OCI-LY7 (cell line): ENCODE measurements around the gene ANKRD44. TPM values are rescaled to one million over a fixed set of nuclear protein-coding genes. Genes with fewer than 3 reads are reported as not detected.

Experiments used
- BruUV-seq: library from RNA; stranded (reverse); fragments of 400-500 nt; replicated peaks from 2 replicates; lab custom pipeline; 2021; lab: Mats Ljungman, UMichigan
- CTCF ChIA-PET: fragments of 300-600 bp; sonication (Branson Sonifier 250); formaldehyde crosslinking; loops from one replicate; lab custom pipeline; 2022; ENCODE audit warnings: antibody characterized with exemption; ENCODE audit not compliant: unreplicated experiment; lab: Charles Lee
- POLR2A ChIA-PET: fragments of 300-600 bp; sonication (Branson Sonifier 250); formaldehyde crosslinking; loops from one replicate; lab custom pipeline; 2022; ENCODE audit warnings: antibody characterized with exemption; lab: Charles Lee
- DNase-seq: peaks from one replicate; pipeline ENCODE4 v3.0.0-alpha.2; 2015; ENCODE audit warnings: low spot score
- H2AFZ ChIP-seq: fragments of 200-600 bp; sonication (generic), shearing (Covaris generic); 2 replicates; pipeline ENCODE4 v1.6.1; 2014; ENCODE audit warnings: mild to moderate bottlenecking, antibody characterized with exemption, low read length, moderate library complexity
- H3K27ac ChIP-seq: fragments of 200-600 bp; sonication (generic); 2 replicates; pipeline ENCODE4 v1.5.1; 2014; ENCODE audit warnings: mixed run types, low read depth, mild to moderate bottlenecking, moderate library complexity, low read length, inconsistent platforms; ENCODE audit not compliant: poor library complexity, severe bottlenecking
- H3K36me3 ChIP-seq: fragments of 200-600 bp; sonication (generic); 2 replicates; pipeline ENCODE4 v1.6.1; 2014; ENCODE audit warnings: mild to moderate bottlenecking, antibody characterized with exemption, low read length, moderate library complexity, mixed read lengths; ENCODE audit not compliant: insufficient read depth
- H3K4me1 ChIP-seq: fragments of 200-600 bp; sonication (generic); 2 replicates; pipeline ENCODE4 v1.5.1; 2014; ENCODE audit warnings: mild to moderate bottlenecking, low read length; ENCODE audit not compliant: insufficient read depth, poor library complexity, severe bottlenecking
- H3K4me2 ChIP-seq: fragments of 200-600 bp; sonication (generic); 2 replicates; pipeline ENCODE4 v1.6.1; 2014; ENCODE audit warnings: mild to moderate bottlenecking, low read length
- H3K4me3 ChIP-seq: fragments of 200-600 bp; sonication (generic); 2 replicates; pipeline ENCODE4 v1.5.1; 2014; ENCODE audit warnings: mild to moderate bottlenecking, low read depth, low read length; ENCODE audit not compliant: poor library complexity, severe bottlenecking
- H3K79me2 ChIP-seq: fragments of 200-600 bp; sonication (generic); 2 replicates; pipeline ENCODE4 v1.6.1; 2016; ENCODE audit warnings: low read depth, mild to moderate bottlenecking, low read length, moderate library complexity, mixed read lengths; ENCODE audit not compliant: insufficient read depth
- H3K9me2 ChIP-seq: fragments of 200-600 bp; sonication (generic); 2 replicates; pipeline ENCODE4 v1.6.1; 2016; ENCODE audit warnings: mild to moderate bottlenecking, low read length, mixed read lengths; ENCODE audit not compliant: insufficient read depth
- H3K9me3 ChIP-seq: fragments of 200-600 bp; sonication (generic); 2 replicates; pipeline ENCODE4 v1.6.1; 2014; ENCODE audit warnings: mild to moderate bottlenecking, mixed run types, low read length, mixed read lengths
- H4K20me1 ChIP-seq: fragments of 200-600 bp; sonication (generic); 2 replicates; pipeline ENCODE4 v1.6.1; 2014; ENCODE audit warnings: mild to moderate bottlenecking, antibody characterized with exemption, low read length, moderate library complexity, mixed read lengths; ENCODE audit not compliant: insufficient read depth
- CTCF ChIP-seq: fragments of 200-600 bp; sonication (generic); conservative IDR thresholded peaks from 2 replicates; pipeline ENCODE4 v1.5.1; 2014; ENCODE audit warnings: mild to moderate bottlenecking, antibody characterized with exemption, low read length, moderate library complexity, mixed read lengths
- EZH2phosphoT487 ChIP-seq: fragments of 200-600 bp; sonication (generic); IDR thresholded peaks from 2 replicates; pipeline ENCODE4 v1.6.1; 2018; ENCODE audit warnings: low read depth, borderline replicate concordance, mild to moderate bottlenecking, mixed run types, antibody characterized with exemption, low read length, moderate library complexity, mixed read lengths
- intact Hi-C: fragments of 100-400 bp; cut with micrococcal nuclease; formaldehyde crosslinking; loops from one replicate; pipeline ENCODE4 v1.10.0; 2022; ENCODE audit not compliant: unreplicated experiment
- total RNA-seq, 2 experiments: library from RNA; depleted of rRNA in 1 of 2; stranded (reverse); fragments of >200 nt in 1 of 2; shearing (Covaris generic) in 1 of 2; gene quantifications; 2 replicates each; pipeline ENCODE4 v1.2.3, GENCODE V29; 2014 to 2022

ANKRD44 gene
- total RNA-seq, 2 experiments from 2014 or later = 69.4 to 73.7 TPM

GRCh38 chr2:197278799-197279763 lies 31.5 kb downstream of the ANKRD44 start:
- intact Hi-C loops = no loop called here
- H3K4me1 ChIP-seq = peaks cover 34% of the 10 kb centered on the region
- no peak for DNase-seq
- POLR2A ChIA-PET = interaction anchor here (1.1 to 1.4 kb wide), 2 partner anchors 22 to 81 kb away, joined by 3 to 4 read pairs; no protein-coding TSS in a partner anchor
- no peaks in the 10 kb centered on the region for H3K9me3 ChIP-seq
- no peak overlapping the region for H2AFZ ChIP-seq
- no peak overlapping the region for H3K4me3 ChIP-seq
- H3K4me2 ChIP-seq = no peak overlapping the region
- CTCF ChIA-PET = no interaction called here
- no peak overlapping the region for H3K27ac ChIP-seq
- H3K36me3 ChIP-seq = peaks cover 5% of the 10 kb centered on the region
- TF ChIP-seq EZH2phosphoT487 = no peak
- TF ChIP-seq CTCF = no peak
- BruUV-seq = no TSS peak
- no peaks in the 10 kb centered on the region for H4K20me1 ChIP-seq
- H3K9me2 ChIP-seq = no peaks in the 10 kb centered on the region
- peaks cover 77% of the 10 kb centered on the region; the same call in 1 of the 2 replicates for H3K79me2 ChIP-seq

GRCh38 chr2:197277794-197278193 lies 32.8 kb downstream of the ANKRD44 start:
- Histone ChIP-seq H4K20me1 (no peaks in the 10 kb centered on the region), H3K36me3 (peaks cover 4% of the 10 kb centered on the region), H3K9me2 (no peaks in the 10 kb centered on the region), H3K9me3 (no peaks in the 10 kb centered on the region), H3K27ac (no peak overlapping the region), H3K79me2 (peaks cover 75% of the 10 kb centered on the region), H2AFZ (no peak overlapping the region), H3K4me1 (peaks cover 36% of the 10 kb centered on the region), H3K4me2 (no peak overlapping the region), H3K4me3 (no peak overlapping the region)
- DNase-seq = no peak
- BruUV-seq = no TSS peak
- POLR2A ChIA-PET = interaction anchor here (0.7 to 1.5 kb wide), 6 partner anchors 10 to 68 kb away, joined by 3 to 5 read pairs (median 4); no protein-coding TSS in a partner anchor
- CTCF ChIA-PET = interaction anchor here (1.0 kb wide), 1 partner anchor 70 kb away, joined by 3 read pairs; no protein-coding TSS in a partner anchor
- TF ChIP-seq EZH2phosphoT487 (no peak), CTCF (no peak)
- intact Hi-C loops = no loop called here
